22Rv1 (cell line): ENCODE data around the gene ATL3.

ENCODE experiments used
- ZFX ChIP-seq: fragments of 450-650 bp; IDR thresholded peaks from 2 replicates; pipeline ENCODE4 v1.6.1; 2017; ENCODE audit warnings: antibody characterized with exemption, borderline replicate concordance
- TF ChIP-seq, protein P1 (sequence below): fragments of 450-650 bp; IDR thresholded peaks from 2 replicates; pipeline ENCODE4 v1.5.1; 2017; ENCODE audit warnings: mild to moderate bottlenecking

DNA sequence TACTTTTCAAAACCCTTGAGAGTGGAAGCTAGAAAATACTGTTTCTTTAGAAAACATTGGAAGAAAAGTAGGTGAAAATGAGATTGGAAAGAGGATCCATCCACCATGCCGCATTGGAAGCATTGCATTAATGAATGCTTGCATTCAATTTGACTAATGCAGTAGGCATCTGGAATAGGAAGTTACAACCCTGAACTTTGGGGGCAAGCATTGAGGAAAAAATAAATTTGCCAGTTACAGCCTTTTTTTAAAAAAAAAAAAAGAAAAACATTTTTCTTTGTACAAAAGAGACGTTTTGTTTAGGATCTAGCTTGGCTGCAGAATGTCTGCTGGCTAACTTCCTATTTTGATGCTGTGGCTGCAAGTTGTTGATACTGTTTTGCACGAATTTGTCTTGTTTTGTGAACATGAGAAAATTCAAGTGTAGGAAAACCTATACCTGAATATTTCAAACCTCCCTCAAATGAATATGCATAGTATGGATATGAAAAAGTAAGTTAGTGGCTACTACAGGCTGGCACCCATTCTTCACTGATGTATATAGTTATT lies 38.2 kb upstream of the ATL3 start:
- TF ChIP-seq, protein P1, sequence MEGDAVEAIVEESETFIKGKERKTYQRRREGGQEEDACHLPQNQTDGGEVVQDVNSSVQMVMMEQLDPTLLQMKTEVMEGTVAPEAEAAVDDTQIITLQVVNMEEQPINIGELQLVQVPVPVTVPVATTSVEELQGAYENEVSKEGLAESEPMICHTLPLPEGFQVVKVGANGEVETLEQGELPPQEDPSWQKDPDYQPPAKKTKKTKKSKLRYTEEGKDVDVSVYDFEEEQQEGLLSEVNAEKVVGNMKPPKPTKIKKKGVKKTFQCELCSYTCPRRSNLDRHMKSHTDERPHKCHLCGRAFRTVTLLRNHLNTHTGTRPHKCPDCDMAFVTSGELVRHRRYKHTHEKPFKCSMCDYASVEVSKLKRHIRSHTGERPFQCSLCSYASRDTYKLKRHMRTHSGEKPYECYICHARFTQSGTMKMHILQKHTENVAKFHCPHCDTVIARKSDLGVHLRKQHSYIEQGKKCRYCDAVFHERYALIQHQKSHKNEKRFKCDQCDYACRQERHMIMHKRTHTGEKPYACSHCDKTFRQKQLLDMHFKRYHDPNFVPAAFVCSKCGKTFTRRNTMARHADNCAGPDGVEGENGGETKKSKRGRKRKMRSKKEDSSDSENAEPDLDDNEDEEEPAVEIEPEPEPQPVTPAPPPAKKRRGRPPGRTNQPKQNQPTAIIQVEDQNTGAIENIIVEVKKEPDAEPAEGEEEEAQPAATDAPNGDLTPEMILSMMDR, result no peak
- no peak for TF ChIP-seq ZFX
